LHCN-M2 (cell line): Measurements from ENCODE around the gene CEACAM20. TPM values are rescaled to one million over a fixed set of nuclear protein-coding genes. Genes with fewer than 3 reads are reported as not detected.
"Not testable (repeated sequence)": the region's sequence is repeated elsewhere in the genome, so short reads cannot be mapped to it uniquely, and the experiment has no call there.

Experiments
- DNase-seq: peaks from one replicate; pipeline ENCODE4 v3.0.0-alpha.2; 2012; ENCODE audit warnings: low read depth
- total RNA-seq: library from RNA; depleted of rRNA; stranded (reverse); fragments of >200 nt; gene quantifications from 2 replicates; pipeline ENCODE4 v1.2.3, GENCODE V29; 2014; rRNA removed

Gene CEACAM20
- total RNA-seq, 1 experiment from 2014 or later, result not detected

DNA sequence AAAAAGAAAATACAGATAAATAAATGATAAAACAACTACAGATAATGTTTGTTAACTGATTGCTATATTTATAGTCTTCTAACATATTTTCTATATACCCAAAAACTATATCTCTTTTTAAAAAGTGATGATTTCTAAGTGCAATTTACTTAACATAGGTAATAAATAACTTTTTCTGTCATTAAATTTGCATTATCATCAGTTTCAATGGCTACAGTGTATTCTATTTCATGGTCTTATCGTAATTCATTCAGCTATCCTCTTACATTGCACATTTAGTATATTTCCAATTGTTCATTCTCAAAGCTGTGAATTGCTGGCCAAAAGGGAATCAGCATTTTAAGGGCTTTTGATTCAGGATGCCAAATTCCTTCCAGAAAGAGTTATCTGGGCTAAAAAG lies 32.8 kb downstream of the CEACAM20 start:
- no peak for DNase-seq

- peak; percentile 34 for DNase-seq
These were observed 52.7 kb downstream of the CEACAM20 start for GRCh38 chr19:44476559-44477408.

DNA sequence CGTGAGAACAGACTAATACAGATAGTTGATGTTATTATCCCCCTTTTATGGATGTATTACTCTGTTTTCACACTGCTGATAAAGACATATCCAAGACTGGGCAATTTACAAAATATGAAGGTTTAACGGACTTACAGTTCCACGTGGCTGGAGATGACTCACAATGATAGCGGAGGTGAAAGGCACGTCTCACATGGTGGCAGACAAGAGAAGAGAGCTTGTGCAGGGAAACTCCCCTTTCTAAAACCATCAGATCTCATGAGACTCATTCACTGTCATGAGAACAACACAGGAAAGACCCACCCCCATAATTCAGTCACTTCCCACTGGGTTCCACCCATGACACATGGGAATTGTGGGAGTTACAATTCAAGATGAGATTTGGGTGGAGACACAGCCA lies 60.7 kb downstream of the CEACAM20 start:
- DNase-seq, result not testable (repeated sequence)

- DNase-seq, result peak; percentile 26
These were observed 66.7 kb downstream of the CEACAM20 start for GRCh38 chr19:44462600-44463286.

Other genes starting within 250 kb of the CEACAM20 start
- gene ZNF235, start 224.7 kb downstream of the CEACAM20 start, total RNA-seq, result 1.7 and 3.5 TPM in 2 replicates
- 6.2 and 7.0 TPM in 2 replicates for gene ZNF112, start 173.0 kb downstream of the CEACAM20 start, total RNA-seq
- 1.4 and 2.2 TPM in 2 replicates for gene ZNF285, start 128.1 kb downstream of the CEACAM20 start, total RNA-seq
- 3.2 and 3.4 TPM in 2 replicates for gene ZNF229, start 81.2 kb downstream of the CEACAM20 start, total RNA-seq
- 13.9 and 15.7 TPM in 2 replicates for gene ZNF180, start 29.2 kb downstream of the CEACAM20 start, total RNA-seq
- not detected in 2 replicates for gene IGSF23, start 83.9 kb upstream of the CEACAM20 start, total RNA-seq
- 52.1 and 54.3 TPM in 2 replicates for gene PVR, start 114.2 kb upstream of the CEACAM20 start, total RNA-seq
- 0.06 and 0.13 TPM in 2 replicates for gene CEACAM19, start 141.8 kb upstream of the CEACAM20 start, total RNA-seq
- gene CEACAM16, start 169.5 kb upstream of the CEACAM20 start, total RNA-seq, result not detected in 2 replicates
- gene BCL3, start 219.0 kb upstream of the CEACAM20 start, total RNA-seq, result 10.0 and 18.1 TPM in 2 replicates
- not detected in 2 replicates for gene CBLC, start 248.2 kb upstream of the CEACAM20 start, total RNA-seq